H9 (cell line): ENCODE results near the gene LIG3. TPM values are rescaled to one million over a fixed set of nuclear protein-coding genes. Genes with fewer than 3 reads are reported as not detected.

Experiments
- DNase-seq: peaks from one replicate; pipeline ENCODE4 v3.0.0-alpha.2; 2017
- H2AFZ ChIP-seq: one replicate; pipeline ENCODE4 v1.6.1; 2013; ENCODE audit warnings: mild to moderate bottlenecking, low read length, control low read depth, moderate library complexity
- H2AK5ac ChIP-seq: 2 replicates; pipeline ENCODE4 v1.6.1; 2013; ENCODE audit warnings: low read length, control low read depth, mixed read lengths; ENCODE audit not compliant: insufficient read length
- H2BK120ac ChIP-seq: one replicate; pipeline ENCODE4 v1.6.1; 2013; ENCODE audit warnings: low read depth, mild to moderate bottlenecking, low read length, control low read depth, inconsistent platforms; ENCODE audit not compliant: poor library complexity, severe bottlenecking
- H2BK12ac ChIP-seq: 2 replicates; pipeline ENCODE4 v1.6.1; 2013; ENCODE audit warnings: low read length, control low read depth, mixed read lengths, low read depth; ENCODE audit not compliant: insufficient read length
- H2BK15ac ChIP-seq: 2 replicates; pipeline ENCODE4 v1.6.1; 2013; ENCODE audit warnings: low read depth, low read length, control low read depth
- H2BK20ac ChIP-seq: one replicate; pipeline ENCODE4 v1.6.1; 2013; ENCODE audit warnings: low read depth, mild to moderate bottlenecking, low read length, control low read depth, inconsistent platforms; ENCODE audit not compliant: poor library complexity, severe bottlenecking
- H2BK5ac ChIP-seq: 2 replicates; pipeline ENCODE4 v1.6.1; 2013; ENCODE audit warnings: low read length, control low read depth, mixed read lengths; ENCODE audit not compliant: insufficient read length
- H3K14ac ChIP-seq: 2 replicates; pipeline ENCODE4 v1.6.1; 2013; ENCODE audit warnings: low read length, control low read depth; ENCODE audit not compliant: insufficient read depth
- H3K18ac ChIP-seq: 2 replicates; pipeline ENCODE4 v1.6.1; 2013; ENCODE audit warnings: low read depth, mild to moderate bottlenecking, mixed read lengths, low read length, control low read depth; ENCODE audit not compliant: insufficient read length
- H3K23ac ChIP-seq: 2 replicates; pipeline ENCODE4 v1.6.1; 2013; ENCODE audit warnings: low read length, control low read depth, mixed read lengths, low read depth; ENCODE audit not compliant: insufficient read length
- H3K23me2 ChIP-seq: 2 replicates; pipeline ENCODE4 v1.6.1; 2013; ENCODE audit warnings: low read depth, mild to moderate bottlenecking, mixed read lengths, low read length, control low read depth; ENCODE audit not compliant: insufficient read length, poor library complexity, severe bottlenecking
- H3K27ac ChIP-seq: 2 replicates; pipeline ENCODE4 v1.5.1; 2013; ENCODE audit warnings: low read length, control low read depth, mixed read lengths, low read depth; ENCODE audit not compliant: insufficient read length
- H3K27me3 ChIP-seq: 2 replicates; pipeline ENCODE4 v1.6.1; 2013; ENCODE audit warnings: low read length, control low read depth, inconsistent platforms; ENCODE audit not compliant: insufficient read depth
- H3K4ac ChIP-seq: 2 replicates; pipeline ENCODE4 v1.6.1; 2013; ENCODE audit warnings: low read depth, mild to moderate bottlenecking, control low read depth, inconsistent platforms, low read length, moderate library complexity
- H3K4me1 ChIP-seq: 2 replicates; pipeline ENCODE4 v1.6.1; 2013; ENCODE audit warnings: low read length, control low read depth, inconsistent platforms; ENCODE audit not compliant: insufficient read depth
- H3K4me2 ChIP-seq: 2 replicates; pipeline ENCODE4 v1.6.1; 2013; ENCODE audit warnings: low read length, control low read depth, mixed read lengths; ENCODE audit not compliant: insufficient read length, insufficient read depth
- H3K56ac ChIP-seq: 2 replicates; pipeline ENCODE4 v1.6.1; 2013; ENCODE audit warnings: low read depth, mild to moderate bottlenecking, mixed read lengths, low read length, control low read depth; ENCODE audit not compliant: insufficient read length
- H3K79me1 ChIP-seq: 2 replicates; pipeline ENCODE4 v1.6.1; 2013; ENCODE audit warnings: low read depth, mild to moderate bottlenecking, moderate library complexity, low read length, control low read depth, inconsistent platforms; ENCODE audit not compliant: insufficient read depth, poor library complexity, severe bottlenecking
- H3K79me2 ChIP-seq: 2 replicates; pipeline ENCODE4 v1.6.1; 2013; ENCODE audit warnings: low read length, control low read depth, inconsistent platforms; ENCODE audit not compliant: insufficient read depth
- H3K9ac ChIP-seq: 2 replicates; pipeline ENCODE4 v1.6.1; 2013; ENCODE audit warnings: low read length, control low read depth, mixed read lengths; ENCODE audit not compliant: insufficient read length; ENCODE audit errors: extremely low read depth
- H3K9me3 ChIP-seq: one replicate; pipeline ENCODE4 v1.6.1; 2013; ENCODE audit warnings: low read depth, low read length, inconsistent platforms; ENCODE audit not compliant: control insufficient read depth
- H3T11ph ChIP-seq: one replicate; pipeline ENCODE4 v1.6.1; 2013; ENCODE audit warnings: mild to moderate bottlenecking, low read length, control low read depth, inconsistent platforms
- H4K20me1 ChIP-seq: one replicate; pipeline ENCODE4 v1.6.1; 2013; ENCODE audit not compliant: control insufficient read depth, insufficient read length, insufficient read depth
- H4K5ac ChIP-seq: 2 replicates; pipeline ENCODE4 v1.6.1; 2013; ENCODE audit warnings: low read depth, mild to moderate bottlenecking, mixed read lengths, low read length, control low read depth; ENCODE audit not compliant: insufficient read length
- H4K8ac ChIP-seq: replicated peaks from 2 replicates; pipeline ENCODE4 v1.6.1; 2013; ENCODE audit warnings: low read length, control low read depth, mixed read lengths, low read depth; ENCODE audit not compliant: insufficient read length
- H4K91ac ChIP-seq: 2 replicates; pipeline ENCODE4 v1.6.1; 2013; ENCODE audit warnings: low read depth, mild to moderate bottlenecking, moderate library complexity, mixed read lengths, low read length, control low read depth; ENCODE audit not compliant: insufficient read length
- H3K27ac Mint-ChIP-seq, 3 experiments: 2 replicates in 2 of 3; 3 replicates in 1 of 3; pipeline ENCODE4 v1.8.0; 2020 to 2021; ENCODE audit warnings: mixed read lengths in 3 of 3, mild to moderate bottlenecking in 1 of 3, moderate library complexity in 1 of 3
- H3K27me3 Mint-ChIP-seq: 2 replicates; pipeline ENCODE4 v1.8.0; 2021; ENCODE audit warnings: low read depth, mild to moderate bottlenecking, moderate library complexity, mixed read lengths
- H3K36me3 Mint-ChIP-seq, 3 experiments: 2 replicates in 2 of 3; 3 replicates in 1 of 3; pipeline ENCODE4 v1.8.0; 2020 to 2021; ENCODE audit warnings: low read depth in 3 of 3, mixed read lengths in 3 of 3; ENCODE audit not compliant: insufficient read depth in 1 of 3
- H3K4me1 Mint-ChIP-seq, 2 experiments: 2 replicates each; pipeline ENCODE4 v1.8.0; 2020; ENCODE audit warnings: mixed read lengths in 2 of 2
- H3K4me3 Mint-ChIP-seq, 2 experiments: 2 replicates in 1 of 2; 3 replicates in 1 of 2; pipeline ENCODE4 v1.8.0; 2020 to 2021; ENCODE audit warnings: mild to moderate bottlenecking in 2 of 2, mixed read lengths in 2 of 2, moderate library complexity in 1 of 2
- H3K9me3 Mint-ChIP-seq, 2 experiments: 2 replicates in 1 of 2; 3 replicates in 1 of 2; pipeline ENCODE4 v1.8.0; 2020; ENCODE audit warnings: mild to moderate bottlenecking in 2 of 2, mixed read lengths in 2 of 2, moderate library complexity in 1 of 2
- CTCF ChIP-seq: fragments of 200-600 bp; sonication (generic); conservative IDR thresholded peaks from 3 replicates; pipeline ENCODE4 v1.8.0; 2021; ENCODE audit warnings: antibody characterized with exemption, mild to moderate bottlenecking
- WGBS: extraction: QIAGEN DNeasy Blood & Tissue Kit; methylation state at CpG from one replicate; pipeline ENCODE4 v1.1.7; 2013; ENCODE audit warnings: missing lambda C conversion rate, low lambda C conversion rate, mixed read lengths; ENCODE audit not compliant: insufficient read length; ENCODE audit errors: extremely low coverage; 5-methylcytosine and 5-hydroxymethylcytosine counted together
- total RNA-seq: library from RNA; stranded (reverse); gene quantifications from 2 replicates; pipeline ENCODE4 v1.2.1, GENCODE V29; 2021

The LIG3 gene
- total RNA-seq, 1 experiment from 2014 or later, result 96.0 TPM

DNA sequence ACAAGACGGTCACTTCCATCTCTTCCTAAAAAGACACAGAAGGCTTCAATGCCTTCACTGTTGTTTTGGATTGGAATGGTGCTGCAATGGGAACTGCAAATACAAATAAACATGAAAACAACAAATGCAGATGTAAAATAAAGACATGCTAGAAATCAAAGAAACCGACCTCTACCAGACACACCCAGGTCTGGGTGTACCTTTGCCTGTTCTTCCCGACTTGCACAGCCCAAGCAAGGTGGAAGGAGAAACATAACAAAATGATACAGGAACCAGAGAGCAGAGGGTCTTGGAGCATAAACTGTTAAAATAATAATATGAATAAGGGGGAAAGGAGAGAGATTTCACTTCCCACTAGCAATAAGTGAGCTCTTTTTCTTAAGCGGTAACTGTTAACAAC, 65.9 kb downstream of the LIG3 start:
- no peak for TF ChIP-seq CTCF
- no peak overlapping the region for H3K4ac ChIP-seq
- WGBS, result no CpG with 5 or more reads among the region's 4 CpGs

More for the DNA sequence above, 65.9 kb downstream of the LIG3 start:
- H3K18ac ChIP-seq, result no peak overlapping the region
- H3K9ac ChIP-seq, result no peak overlapping the region
- Mint-ChIP-seq H3K4me3 (no peak overlapping the region), H3K9me3 (no peaks in the 10 kb centered on the region), H3K27ac (no peak overlapping the region), H3K36me3 (0 out of 7 replicates have a peak, but pooled peaks cover 0 to 4% (median 0%) of the 10 kb centered on the region in 3 experiments), H3K4me1 (peaks cover 8 to 9% of the 10 kb centered on the region in 2 experiments), H3K27me3 (no peaks in the 10 kb centered on the region)
- no peak overlapping the region for H4K91ac ChIP-seq
- no peak overlapping the region for H3K27ac ChIP-seq
- no peak overlapping the region for H2BK12ac ChIP-seq
- no peak overlapping the region for H2BK20ac ChIP-seq
- no peaks in the 10 kb centered on the region for H3K79me2 ChIP-seq
- no peaks in the 10 kb centered on the region for H3K9me3 ChIP-seq
- H3T11ph ChIP-seq, result no peak overlapping the region
- H3K4me1 ChIP-seq, result no peaks in the 10 kb centered on the region
- no peaks in the 10 kb centered on the region for H4K20me1 ChIP-seq
- H4K8ac ChIP-seq, result no peak overlapping the region
- no peak overlapping the region for H2BK15ac ChIP-seq
- H3K23me2 ChIP-seq, result no peaks in the 10 kb centered on the region
- H2BK120ac ChIP-seq, result no peak overlapping the region
- H4K5ac ChIP-seq, result no peak overlapping the region
- no peak overlapping the region for H3K23ac ChIP-seq
- DNase-seq, result no peak
- H2AFZ ChIP-seq, result no peak overlapping the region
- H3K27me3 ChIP-seq, result no peaks in the 10 kb centered on the region
- no peak overlapping the region for H2AK5ac ChIP-seq
- H3K79me1 ChIP-seq, result no peaks in the 10 kb centered on the region
- H3K14ac ChIP-seq, result no peak overlapping the region
- no peak overlapping the region for H3K4me2 ChIP-seq
- no peak overlapping the region for H2BK5ac ChIP-seq
- no peak overlapping the region for H3K56ac ChIP-seq
